Immature natural killer cell (primary cell): ENCODE data around the gene LTBP2. TPM values are rescaled to one million over a fixed set of nuclear protein-coding genes. Genes with fewer than 3 reads are reported as not detected.

Source experiments
- DNase-seq, 3 donors: peaks; one replicate each; pipeline ENCODE4 v3.0.0; 2022; ENCODE audit warnings: mixed read lengths in 1 of 3
- H3K27ac Mint-ChIP-seq, 6 donors: one replicate each; pipeline ENCODE4 v1.8.0; 2020; ENCODE audit warnings: mixed read lengths in 6 of 6, mild to moderate bottlenecking in 5 of 6, inconsistent platforms in 4 of 6, moderate library complexity in 3 of 6
- H3K27me3 Mint-ChIP-seq, 3 donors: one replicate each; pipeline ENCODE4 v1.8.0; 2020 to 2021; ENCODE audit warnings: low read depth in 3 of 3, mild to moderate bottlenecking in 3 of 3, mixed read lengths in 3 of 3, moderate library complexity in 3 of 3, inconsistent platforms in 1 of 3
- H3K36me3 Mint-ChIP-seq, 3 donors: one replicate each; pipeline ENCODE4 v1.8.0; 2020; ENCODE audit warnings: mixed read lengths in 3 of 3, inconsistent platforms in 2 of 3, mild to moderate bottlenecking in 2 of 3
- H3K4me1 Mint-ChIP-seq, 2 donors: one replicate each; pipeline ENCODE4 v1.8.0; 2020; ENCODE audit warnings: inconsistent platforms in 2 of 2, mild to moderate bottlenecking in 2 of 2, mixed read lengths in 2 of 2, moderate library complexity in 1 of 2
- H3K4me3 Mint-ChIP-seq, 5 donors: one replicate each; pipeline ENCODE4 v1.8.0; 2020; ENCODE audit warnings: mild to moderate bottlenecking in 5 of 5, mixed read lengths in 5 of 5, inconsistent platforms in 3 of 5, moderate library complexity in 3 of 5
- H3K9me3 Mint-ChIP-seq, 6 donors: one replicate each; pipeline ENCODE4 v1.8.0; 2020; ENCODE audit warnings: mild to moderate bottlenecking in 6 of 6, mixed read lengths in 6 of 6, inconsistent platforms in 4 of 6, moderate library complexity in 3 of 6
- polyA plus RNA-seq, 3 donors: library from polyadenylated mRNA; unstranded; fragments of 300-500 nt; fragmentation: Illumina TruSeq; gene quantifications; one replicate each; pipeline ENCODE4 v1.2.3, GENCODE V29; 2021

The LTBP2 gene
- polyA plus RNA-seq, 3 donors from 2014 or later: 0.29 to 0.66 (median 0.30) TPM

- DNase-seq: no peak
- Mint-ChIP-seq H3K27me3 (peaks cover 0 to 3% (median 1%) of the 10 kb centered on the region in 3 donors), H3K4me1 (peaks cover 0 to 10% of the 10 kb centered on the region in 2 donors), H3K27ac (no peak overlapping the region), H3K4me3 (no peak overlapping the region), H3K9me3 (peaks cover 0 to 2% (median 0%) of the 10 kb centered on the region in 6 donors), H3K36me3 (peaks cover 4 to 14% (median 14%) of the 10 kb centered on the region in 3 donors)
Measured at GRCh38 chr14:74634481-74634880, 22.4 kb upstream of the LTBP2 start.

DNA sequence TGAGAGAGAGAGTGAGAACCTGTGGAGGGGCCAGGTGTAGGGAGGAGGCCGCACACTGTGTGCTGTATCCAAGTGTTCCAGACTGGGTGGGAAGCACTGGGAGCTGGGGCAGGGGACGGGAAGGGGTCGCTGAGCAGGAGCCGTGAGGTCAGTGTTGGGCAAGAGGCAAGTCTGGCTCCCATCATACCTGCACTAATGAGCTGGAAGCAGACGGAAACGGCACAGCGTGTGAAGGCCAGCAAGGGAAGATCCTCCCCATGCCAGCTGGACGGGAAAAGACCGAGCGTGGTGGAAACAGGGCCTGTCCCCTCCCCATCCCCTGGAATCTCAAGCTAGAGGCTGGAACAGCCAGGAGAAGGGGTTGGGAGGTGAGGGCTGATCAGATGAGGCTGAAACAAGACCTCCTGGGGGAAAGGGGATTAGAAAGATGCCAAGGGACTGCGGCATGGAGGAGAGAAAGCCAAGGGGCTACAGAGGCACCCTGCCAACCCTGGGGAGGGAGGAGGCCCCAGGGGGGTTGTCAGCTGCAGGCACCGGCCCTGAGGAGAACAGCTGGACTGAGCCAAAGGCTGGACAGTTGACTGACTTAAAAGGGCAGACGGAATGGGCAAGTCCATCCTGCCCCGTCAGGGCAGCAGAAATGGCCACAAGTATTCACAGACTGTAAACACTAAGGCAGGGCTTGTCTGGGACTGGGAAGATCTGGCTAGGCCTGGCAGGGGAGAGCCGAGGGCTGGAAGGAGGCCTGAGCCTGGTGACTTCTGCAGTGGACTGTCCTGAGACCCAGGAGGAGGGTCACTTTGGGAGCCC, 19.0 kb upstream of the LTBP2 start:
- Mint-ChIP-seq H3K4me1 (peaks cover 26 to 30% of the 10 kb centered on the region in 2 donors), H3K27ac (peak overlapping the region in 2 of 6 donors; percentile 53 to 79), H3K27me3 (peaks cover 0 to 5% (median 1%) of the 10 kb centered on the region in 3 donors), H3K4me3 (no peak overlapping the region), H3K36me3 (peaks cover 4 to 14% (median 12%) of the 10 kb centered on the region in 3 donors), H3K9me3 (peaks cover 0 to 2% (median 0%) of the 10 kb centered on the region in 6 donors)
- no peak for DNase-seq

DNA sequence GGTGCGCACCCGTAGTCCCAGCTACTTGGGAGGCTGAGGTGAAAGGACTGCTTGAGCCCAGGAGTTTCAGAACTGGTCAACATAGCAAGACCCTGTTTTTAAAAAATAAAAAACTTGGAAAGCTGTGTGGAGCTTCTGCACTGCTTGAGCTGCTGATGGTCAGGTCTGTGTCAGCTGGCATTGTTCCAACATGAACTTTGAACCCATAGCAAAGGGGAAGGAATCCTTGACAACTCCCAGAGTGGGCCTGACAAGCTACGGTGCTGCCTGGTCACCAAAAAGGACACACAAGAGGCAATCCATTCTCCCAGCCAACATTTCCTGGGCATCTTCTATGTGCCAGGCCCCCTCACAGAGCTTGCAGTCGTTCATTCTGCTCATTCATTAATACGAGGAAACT, 16.4 kb upstream of the LTBP2 start:
- no peaks in the 10 kb centered on the region for H3K9me3 Mint-ChIP-seq
- peaks cover 4 to 20% (median 17%) of the 10 kb centered on the region in 3 donors for H3K36me3 Mint-ChIP-seq
- no peak overlapping the region for H3K27ac Mint-ChIP-seq
- no peak overlapping the region for H3K4me3 Mint-ChIP-seq
- H3K27me3 Mint-ChIP-seq: peaks cover 0 to 9% (median 8%) of the 10 kb centered on the region in 3 donors
- H3K4me1 Mint-ChIP-seq: peaks cover 43 to 52% of the 10 kb centered on the region in 2 donors
- no peak for DNase-seq

- peaks cover 0 to 14% (median 14%) of the 10 kb centered on the region in 3 donors for H3K36me3 Mint-ChIP-seq
- peak overlapping the region; percentile 57 to 78 (median 71) for H3K4me3 Mint-ChIP-seq
- H3K27ac Mint-ChIP-seq: peak overlapping the region in 4 of 6 donors; percentile 12 to 75 (median 42)
- peaks cover 50 to 54% of the 10 kb centered on the region in 2 donors for H3K4me1 Mint-ChIP-seq
- no peak for DNase-seq
- H3K27me3 Mint-ChIP-seq: peaks cover 0 to 11% (median 9%) of the 10 kb centered on the region in 3 donors
- no peaks in the 10 kb centered on the region for H3K9me3 Mint-ChIP-seq
Measured at GRCh38 chr14:74627076-74627475, 15.0 kb upstream of the LTBP2 start.

GRCh38 chr14:74622257-74622656, 10.2 kb upstream of the LTBP2 start:
- no peak for DNase-seq
- peaks cover 18 to 28% (median 26%) of the 10 kb centered on the region in 3 donors for H3K27me3 Mint-ChIP-seq
- H3K36me3 Mint-ChIP-seq: peaks cover 0 to 9% (median 7%) of the 10 kb centered on the region in 3 donors
- H3K4me1 Mint-ChIP-seq: peaks cover 81% of the 10 kb centered on the region in 2 donors
- no peaks in the 10 kb centered on the region for H3K9me3 Mint-ChIP-seq
- H3K27ac Mint-ChIP-seq: peak overlapping the region in 1 of 6 donors; percentile 46
- peak overlapping the region in 2 of 5 donors; percentile 18 to 48 for H3K4me3 Mint-ChIP-seq

DNA sequence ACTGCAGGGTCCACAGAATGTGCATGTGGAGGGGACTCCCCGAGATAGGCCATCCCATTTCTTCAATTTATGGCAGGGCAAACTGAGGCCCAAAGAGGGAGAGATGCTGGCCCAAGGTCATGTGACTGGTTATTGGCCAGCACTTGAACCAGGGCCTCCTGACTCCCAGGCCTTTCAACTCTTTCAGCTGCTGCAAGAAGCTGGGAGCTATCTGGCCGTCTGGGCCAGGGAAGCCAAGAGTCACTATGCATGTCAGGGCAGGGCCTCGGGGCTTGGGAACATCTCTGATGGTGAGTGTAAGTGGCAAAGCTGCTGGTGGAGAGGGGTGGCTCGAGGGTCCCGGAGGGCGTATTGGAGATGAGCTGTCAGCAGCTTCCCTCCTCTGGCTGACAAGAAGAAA, 9.5 kb upstream of the LTBP2 start:
- Mint-ChIP-seq H3K36me3 (peaks cover 0 to 9% (median 7%) of the 10 kb centered on the region in 3 donors), H3K27ac (peak overlapping the region in 5 of 6 donors; percentile 41 to 99 (median 96)), H3K4me1 (peaks cover 82 to 84% of the 10 kb centered on the region in 2 donors), H3K27me3 (peaks cover 18 to 29% (median 28%) of the 10 kb centered on the region in 3 donors), H3K9me3 (no peaks in the 10 kb centered on the region), H3K4me3 (peak overlapping the region in 4 of 5 donors; percentile 34 to 83 (median 80))
- no peak for DNase-seq

- Mint-ChIP-seq H3K4me3 (peak overlapping the region; percentile 78 to 83 (median 80)), H3K9me3 (no peaks in the 10 kb centered on the region), H3K4me1 (peaks cover 84 to 88% of the 10 kb centered on the region in 2 donors), H3K36me3 (peaks cover 0 to 9% (median 7%) of the 10 kb centered on the region in 3 donors), H3K27ac (peak overlapping the region; percentile 94 to 99 (median 97)), H3K27me3 (peaks cover 18 to 32% (median 28%) of the 10 kb centered on the region in 3 donors)
- no peak for DNase-seq
Measured at GRCh38 chr14:74620923-74621322, 8.9 kb upstream of the LTBP2 start.

- DNase-seq: peak; percentile 68 to 79 (median 72)
- Mint-ChIP-seq H3K27me3 (peaks cover 18 to 30% (median 29%) of the 10 kb centered on the region in 3 donors), H3K36me3 (peaks cover 0 to 9% (median 7%) of the 10 kb centered on the region in 3 donors), H3K9me3 (no peaks in the 10 kb centered on the region), H3K4me3 (peak overlapping the region; percentile 78 to 83 (median 80)), H3K4me1 (peaks cover 84 to 89% of the 10 kb centered on the region in 2 donors), H3K27ac (peak overlapping the region; percentile 94 to 99 (median 97))
Measured at GRCh38 chr14:74620497-74620921, 8.5 kb upstream of the LTBP2 start.

GRCh38 chr14:74619672-74620131, 7.7 kb upstream of the LTBP2 start:
- H3K4me1 Mint-ChIP-seq: peaks cover 88 to 94% of the 10 kb centered on the region in 2 donors

DNA sequence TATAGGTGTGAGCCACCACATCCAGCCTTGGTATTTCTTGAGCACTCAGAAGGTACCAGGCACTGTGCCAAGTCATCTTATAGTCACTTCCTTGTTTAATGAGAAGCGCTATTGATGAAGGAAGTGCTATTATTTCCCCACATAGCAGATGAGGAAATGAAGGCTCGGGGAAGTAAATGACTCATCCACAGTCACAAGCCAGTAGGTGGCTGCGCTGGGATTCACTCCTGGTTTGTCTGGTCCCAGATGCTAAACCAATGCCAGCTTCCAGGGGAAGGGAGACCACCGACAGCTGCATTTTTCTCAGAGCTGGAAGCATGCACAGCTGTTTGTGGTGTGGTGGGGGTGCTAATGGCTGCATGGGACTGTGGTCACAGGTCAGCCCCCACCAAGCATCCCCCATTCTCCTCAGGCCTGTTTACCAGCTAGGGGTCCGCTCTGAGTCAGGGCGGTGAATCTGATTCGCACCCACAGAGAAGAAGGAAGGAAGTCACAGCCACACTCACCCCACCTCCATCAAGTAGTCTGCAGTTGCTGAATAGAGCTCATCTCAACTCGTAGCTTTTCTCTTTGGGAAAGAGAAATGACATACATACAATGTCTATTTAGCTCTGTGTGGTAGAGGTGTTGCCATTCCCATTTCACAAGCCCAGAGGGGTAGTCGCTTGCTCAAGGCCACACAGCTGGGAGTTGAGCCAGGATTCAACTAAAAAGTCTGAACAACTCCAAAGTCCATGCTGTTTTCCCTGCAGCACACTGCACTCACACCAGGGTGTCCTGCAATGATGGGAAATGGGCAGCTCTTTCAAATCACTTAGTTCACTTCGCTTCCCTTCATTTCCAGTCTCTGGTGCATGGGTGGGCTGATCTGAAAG, 6.3 kb upstream of the LTBP2 start:
- Mint-ChIP-seq H3K27ac (peak overlapping the region; percentile 94 to 99 (median 97)), H3K36me3 (peaks cover 0 to 3% (median 3%) of the 10 kb centered on the region in 3 donors), H3K4me1 (peaks cover 89 to 95% of the 10 kb centered on the region in 2 donors), H3K27me3 (peaks cover 18 to 27% (median 25%) of the 10 kb centered on the region in 3 donors), H3K4me3 (peak overlapping the region; percentile 78 to 83 (median 81)), H3K9me3 (no peaks in the 10 kb centered on the region)
- DNase-seq: peak; percentile 95 to 96 (median 96)

More at GRCh38 chr14:74619672-74620131, 7.7 kb upstream of the LTBP2 start:
- no peaks in the 10 kb centered on the region for H3K9me3 Mint-ChIP-seq
- H3K27me3 Mint-ChIP-seq: peaks cover 18 to 30% (median 30%) of the 10 kb centered on the region in 3 donors
- peaks cover 0 to 9% (median 7%) of the 10 kb centered on the region in 3 donors for H3K36me3 Mint-ChIP-seq
- H3K27ac Mint-ChIP-seq: peak overlapping the region; percentile 94 to 99 (median 97)
- peak overlapping the region; percentile 78 to 83 (median 81) for H3K4me3 Mint-ChIP-seq
- no peak for DNase-seq

DNA sequence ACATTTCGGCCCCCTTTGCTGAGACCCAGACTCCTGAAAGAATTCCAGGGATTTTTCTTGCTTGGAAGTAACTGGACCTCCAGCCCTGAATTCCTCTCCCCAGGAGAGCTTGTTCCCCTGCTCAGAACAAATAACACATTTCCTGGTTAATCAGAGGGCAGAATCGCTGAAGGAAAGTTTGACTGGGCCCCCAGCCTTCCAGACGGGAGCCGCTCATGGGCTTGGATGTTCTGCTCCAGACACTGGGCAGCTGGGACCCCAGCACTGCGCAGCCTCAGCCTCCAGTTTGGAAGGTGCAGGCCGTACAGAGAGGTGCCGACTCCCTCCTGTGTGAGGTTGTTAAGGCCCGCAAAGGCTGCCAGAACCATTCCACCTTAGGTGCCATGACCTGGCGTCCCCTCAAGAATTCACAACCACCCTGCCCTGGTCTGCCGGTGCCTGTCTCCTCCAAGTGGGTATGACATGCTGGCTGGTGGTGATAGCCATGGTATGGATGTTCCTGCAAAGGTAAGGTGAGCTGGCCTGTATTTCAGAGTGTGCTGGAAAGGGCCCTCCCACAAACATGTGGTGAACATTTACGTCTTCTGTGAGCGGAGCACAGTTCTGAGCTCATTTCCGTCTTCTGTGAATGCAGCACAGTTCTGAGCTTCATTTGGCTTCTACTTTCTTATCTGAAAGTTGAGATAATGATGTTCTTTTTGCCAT, 5.1 kb upstream of the LTBP2 start:
- Mint-ChIP-seq H3K9me3 (no peaks in the 10 kb centered on the region), H3K36me3 (peaks cover 0 to 3% (median 3%) of the 10 kb centered on the region in 3 donors), H3K4me3 (peak overlapping the region; percentile 78 to 83 (median 81)), H3K27me3 (peaks cover 18 to 28% (median 24%) of the 10 kb centered on the region in 3 donors), H3K4me1 (peaks cover 88 to 89% of the 10 kb centered on the region in 2 donors), H3K27ac (peak overlapping the region; percentile 94 to 99 (median 97))
- DNase-seq: peak; percentile 63 to 72 (median 65)

- Mint-ChIP-seq H3K4me1 (peaks cover 81 to 83% of the 10 kb centered on the region in 2 donors), H3K4me3 (peak overlapping the region in 4 of 5 donors; percentile 8 to 64 (median 21)), H3K36me3 (peaks cover 0 to 3% (median 3%) of the 10 kb centered on the region in 3 donors), H3K27ac (peak overlapping the region in 5 of 6 donors; percentile 96 to 99 (median 98)), H3K9me3 (no peaks in the 10 kb centered on the region), H3K27me3 (peaks cover 18 to 28% (median 24%) of the 10 kb centered on the region in 3 donors)
- no peak for DNase-seq
Measured at GRCh38 chr14:74616507-74616906, 4.5 kb upstream of the LTBP2 start.
